DND-41 (cell line): ENCODE measurements around the gene DUSP12.

Experiments
- ATAC-seq: fragments of 200-7000 bp; cut with Tn5 transposase; 3 replicates; pipeline ENCODE4 v1.9.1; 2021; ENCODE audit warnings: low read depth; ENCODE audit not compliant: insufficient read depth
- DNase-seq: peaks from one replicate; pipeline ENCODE4 v3.0.0-alpha.2; 2020
- H2AFZ ChIP-seq: 2 replicates; pipeline ENCODE4 v1.6.0; 2012; ENCODE audit warnings: low read depth, low read length
- H3K27ac ChIP-seq: 2 replicates; pipeline ENCODE4 v1.5.1; 2012; ENCODE audit warnings: low read length, inconsistent platforms
- H3K27me3 ChIP-seq: fragments of 200-600 bp; sonication (generic); 2 replicates; pipeline ENCODE4 v1.6.0; 2012; ENCODE audit warnings: low read length, mild to moderate bottlenecking, inconsistent platforms; ENCODE audit not compliant: insufficient read depth, poor library complexity
- H3K36me3 ChIP-seq: 2 replicates; pipeline ENCODE4 v1.5.1; 2012; ENCODE audit warnings: low read length, inconsistent platforms; ENCODE audit not compliant: insufficient read depth
- H3K4me1 ChIP-seq: 2 replicates; pipeline ENCODE4 v1.5.1; 2012; ENCODE audit warnings: mild to moderate bottlenecking, low read length; ENCODE audit not compliant: insufficient read depth
- H3K4me2 ChIP-seq: 2 replicates; pipeline ENCODE4 v1.6.0; 2012; ENCODE audit warnings: mild to moderate bottlenecking, moderate library complexity, low read length, inconsistent platforms; ENCODE audit not compliant: insufficient read depth
- H3K4me3 ChIP-seq, 2 experiments: fragments of 200-600 bp in 1 of 2; shearing (Covaris generic) in 1 of 2; 2 replicates each; pipeline ENCODE4 v1.5.1; 2012 to 2016; ENCODE audit warnings: inconsistent platforms in 2 of 2, low read length in 2 of 2, mild to moderate bottlenecking in 2 of 2, low read depth in 1 of 2, moderate library complexity in 1 of 2
- H3K79me2 ChIP-seq: 2 replicates; pipeline ENCODE4 v1.6.0; 2012; ENCODE audit warnings: low read length, inconsistent platforms; ENCODE audit not compliant: insufficient read depth
- H3K9ac ChIP-seq: 2 replicates; pipeline ENCODE4 v1.6.0; 2012; ENCODE audit warnings: low read depth, mild to moderate bottlenecking, inconsistent platforms, low read length, moderate library complexity
- H3K9me3 ChIP-seq: 2 replicates; pipeline ENCODE4 v1.5.1; 2012; ENCODE audit warnings: low read length, moderate library complexity, mild to moderate bottlenecking, inconsistent platforms; ENCODE audit not compliant: insufficient read depth, severe bottlenecking
- H4K20me1 ChIP-seq: 2 replicates; pipeline ENCODE4 v1.6.0; 2012; ENCODE audit warnings: low read length; ENCODE audit not compliant: insufficient read depth
- CTCF ChIP-seq: IDR thresholded peaks from 2 replicates; pipeline ENCODE4 v1.5.1; 2012; ENCODE audit warnings: borderline replicate concordance, low read length, moderate library complexity, mild to moderate bottlenecking; ENCODE audit not compliant: poor library complexity, severe bottlenecking; ENCODE audit errors: extremely low read depth
- EZH2 ChIP-seq: IDR thresholded peaks from 3 replicates; pipeline ENCODE4 v1.6.1; 2012; ENCODE audit warnings: borderline replicate concordance, low read depth, mild to moderate bottlenecking, moderate library complexity, low read length, inconsistent platforms; ENCODE audit not compliant: severe bottlenecking

DUSP12 gene

GRCh38 chr1:161772397-161772796 is 22.8 kb downstream of the DUSP12 start:
- TF ChIP-seq CTCF: no peak
- TF ChIP-seq EZH2: no peak
- Histone ChIP-seq H4K20me1 (peaks cover 23% of the 10 kb centered on the region), H3K79me2 (peaks cover 97% of the 10 kb centered on the region), H3K4me2 (peak overlapping the region; percentile 38; the same call in 1 of the 2 replicates), H2AFZ (no peak overlapping the region), H3K9ac (no peak overlapping the region), H3K27ac (peak overlapping the region; percentile 27), H3K4me3 (no peak overlapping the region; a peak in 1 of 4 replicates), H3K36me3 (no peaks in the 10 kb centered on the region), H3K4me1 (peaks cover 68% of the 10 kb centered on the region), H3K27me3 (no peaks in the 10 kb centered on the region), H3K9me3 (no peaks in the 10 kb centered on the region)
- ATAC-seq (peak; percentile 46; the same call in 2 of the 3 replicates), DNase-seq (no peak)

- ATAC-seq (peak; percentile 53; the same call in 2 of the 3 replicates), DNase-seq (no peak)
- H3K4me2 ChIP-seq: peak overlapping the region; percentile 45
- 0 out of 2 replicates have a peak, but pooled peaks cover 3% of the 10 kb centered on the region for H3K36me3 ChIP-seq
- peak overlapping the region in 1 of 2 experiments; percentile 4; a peak in 1 of 4 replicates for H3K4me3 ChIP-seq
- H3K9me3 ChIP-seq: no peaks in the 10 kb centered on the region
- H3K9ac ChIP-seq: no peak overlapping the region
- H3K4me1 ChIP-seq: peaks cover 55% of the 10 kb centered on the region
- no peak overlapping the region for H2AFZ ChIP-seq
- peaks cover 26% of the 10 kb centered on the region for H4K20me1 ChIP-seq
- H3K27me3 ChIP-seq: no peaks in the 10 kb centered on the region
- TF ChIP-seq CTCF (no peak), EZH2 (no peak)
- H3K27ac ChIP-seq: peak overlapping the region; percentile 59
- H3K79me2 ChIP-seq: peaks cover 95% of the 10 kb centered on the region
These were observed 24.2 kb downstream of the DUSP12 start for GRCh38 chr1:161773791-161774190.

GRCh38 chr1:161777261-161777660 is 27.7 kb downstream of the DUSP12 start:
- ATAC-seq (0 out of 3 replicates have a peak, but pooled peaks have one; percentile 33), DNase-seq (no peak)
- Histone ChIP-seq H2AFZ (no peak overlapping the region), H3K9me3 (no peaks in the 10 kb centered on the region), H3K27me3 (no peaks in the 10 kb centered on the region), H3K79me2 (peaks cover 65% of the 10 kb centered on the region), H3K4me2 (no peak overlapping the region), H3K36me3 (peaks cover 6% of the 10 kb centered on the region; the same call in 1 of the 2 replicates), H3K9ac (no peak overlapping the region), H3K27ac (no peak overlapping the region), H3K4me3 (no peak overlapping the region), H4K20me1 (peaks cover 17% of the 10 kb centered on the region), H3K4me1 (peaks cover 24% of the 10 kb centered on the region)
- TF ChIP-seq CTCF (no peak), EZH2 (no peak)

GRCh38 chr1:161778522-161778921 is 28.9 kb downstream of the DUSP12 start:
- H3K9me3 ChIP-seq: no peaks in the 10 kb centered on the region
- no peak for DNase-seq
- H2AFZ ChIP-seq: no peak overlapping the region
- peaks cover 17% of the 10 kb centered on the region for H4K20me1 ChIP-seq
- no peak overlapping the region for H3K4me3 ChIP-seq
- peaks cover 14% of the 10 kb centered on the region for H3K36me3 ChIP-seq
- H3K4me1 ChIP-seq: peaks cover 11% of the 10 kb centered on the region
- ATAC-seq: no peak
- no peak overlapping the region for H3K27ac ChIP-seq
- H3K27me3 ChIP-seq: no peaks in the 10 kb centered on the region
- peaks cover 55% of the 10 kb centered on the region for H3K79me2 ChIP-seq
- H3K4me2 ChIP-seq: no peak overlapping the region
- no peak overlapping the region for H3K9ac ChIP-seq
- TF ChIP-seq EZH2 (no peak), CTCF (no peak)
